Endothelial cell of umbilical vein (primary cell): ENCODE data around the gene LAMA5. TPM values are rescaled to one million over a fixed set of nuclear protein-coding genes. Genes with fewer than 3 reads are reported as not detected.

Experiments
- BruUV-seq: library from RNA; stranded (reverse); fragments of 400-500 nt; replicated peaks from 2 replicates; lab custom pipeline; 2021; lab: Mats Ljungman, UMichigan
- CTCF ChIA-PET: fragments of 300-600, 350-600 bp; sonication (Branson Sonifier 250); formaldehyde crosslinking; loops from one replicate; lab custom pipeline; 2021; ENCODE audit warnings: antibody characterized with exemption, inconsistent platforms; lab: Charles Lee
- POLR2A ChIA-PET: fragments of 300-600, 350-600 bp; sonication (Branson Sonifier 250); formaldehyde crosslinking; loops from one replicate; lab custom pipeline; 2021; ENCODE audit warnings: antibody characterized with exemption, inconsistent platforms; lab: Charles Lee
- DNase-seq: peaks from one replicate; pipeline ENCODE4 v3.0.0-alpha.2; 2011; ENCODE audit warnings: low read depth, low spot score
- FAIRE-seq: peaks from 2 replicates; lab custom pipeline; 2011; peaks lifted over from hg19 to GRCh38; lab: Jason Lieb, UNC
- H2AFZ ChIP-seq: 2 replicates; pipeline ENCODE4 v1.6.0; 2012; ENCODE audit warnings: low read depth, low read length, control low read depth, inconsistent platforms
- H3K27ac ChIP-seq: 2 replicates; pipeline ENCODE4 v1.5.1; 2011; ENCODE audit warnings: low read depth, mild to moderate bottlenecking, control low read depth, low read length, moderate library complexity; ENCODE audit not compliant: insufficient read depth
- H3K27me3 ChIP-seq, 2 experiments: 2 replicates each; pipeline versions ENCODE4 v1.6.0 to v1.6.1; 2011; ENCODE audit warnings: low read length in 2 of 2, mixed read lengths in 1 of 2; ENCODE audit not compliant: control insufficient read depth in 2 of 2, insufficient read depth in 2 of 2
- H3K36me3 ChIP-seq, 2 experiments: 2 replicates in 1 of 2; 3 replicates in 1 of 2; pipeline ENCODE4 v1.5.1; 2011; ENCODE audit warnings: low read length in 2 of 2, mild to moderate bottlenecking in 1 of 2, moderate library complexity in 1 of 2; ENCODE audit not compliant: control insufficient read depth in 2 of 2, insufficient read depth in 2 of 2; ENCODE audit errors: extremely low read depth in 1 of 2
- H3K4me1 ChIP-seq: 3 replicates; pipeline ENCODE4 v1.5.1; 2011; ENCODE audit warnings: mild to moderate bottlenecking, low read length; ENCODE audit not compliant: control insufficient read depth, insufficient read depth; ENCODE audit errors: extremely low read depth
- H3K4me2 ChIP-seq: 2 replicates; pipeline ENCODE4 v1.6.1; 2011; ENCODE audit warnings: low read length, control low read depth, mixed read lengths; ENCODE audit not compliant: insufficient read depth
- H3K4me3 ChIP-seq, 3 experiments: fragments of 200-600 bp in 1 of 3; sonication (generic), shearing (Covaris generic) in 1 of 3; replicated peaks in 1 of 3; 2 replicates each; pipeline ENCODE4 v1.5.1; 2011 to 2016; ENCODE audit warnings: control low read depth in 3 of 3, low read length in 3 of 3, mild to moderate bottlenecking in 2 of 3, inconsistent platforms in 1 of 3, low read depth in 1 of 3, moderate library complexity in 1 of 3; ENCODE audit not compliant: insufficient read depth in 1 of 3
- H3K79me2 ChIP-seq: 2 replicates; pipeline ENCODE4 v1.6.0; 2012; ENCODE audit warnings: low read length, inconsistent platforms; ENCODE audit not compliant: control insufficient read depth, insufficient read depth
- H3K9ac ChIP-seq: replicated peaks from 2 replicates; pipeline ENCODE3; 2011; ENCODE audit warnings: low read length, control low read depth; ENCODE audit not compliant: insufficient read depth; ENCODE audit errors: extremely low read depth
- H3K9me1 ChIP-seq: replicated peaks from 3 replicates; pipeline ENCODE4 v1.6.0; 2011; ENCODE audit warnings: mild to moderate bottlenecking, low read length; ENCODE audit not compliant: control insufficient read depth, insufficient read depth; ENCODE audit errors: extremely low read depth
- H3K9me3 ChIP-seq: replicated peaks from 2 replicates; pipeline ENCODE4 v1.5.1; 2012; ENCODE audit warnings: low read length, inconsistent platforms; ENCODE audit not compliant: control insufficient read depth, insufficient read depth
- H4K20me1 ChIP-seq: replicated peaks from 2 replicates; pipeline ENCODE3; 2011; ENCODE audit warnings: mild to moderate bottlenecking, low read length; ENCODE audit not compliant: control insufficient read depth, insufficient read depth; ENCODE audit errors: extremely low read depth
- EZH2 ChIP-seq: IDR thresholded peaks from 2 replicates; pipeline ENCODE4 v1.6.1; 2012; ENCODE audit warnings: borderline replicate concordance, low read depth, mild to moderate bottlenecking, moderate library complexity, low read length, inconsistent platforms; ENCODE audit not compliant: severe bottlenecking
- FOS ChIP-seq: IDR thresholded peaks from 2 replicates; pipeline ENCODE4 v1.6.1; 2011; ENCODE audit warnings: mild to moderate bottlenecking, low read length, moderate library complexity, borderline replicate concordance; ENCODE audit not compliant: insufficient read depth
- GATA2 ChIP-seq: IDR thresholded peaks from 2 replicates; pipeline ENCODE4 v1.7.0; 2011; ENCODE audit warnings: low read depth, mild to moderate bottlenecking, moderate library complexity, mixed read lengths, low read length; ENCODE audit not compliant: insufficient read length, insufficient read depth
- JUN ChIP-seq: IDR thresholded peaks from 2 replicates; pipeline ENCODE4 v1.6.1; 2011; ENCODE audit warnings: borderline replicate concordance, low read depth; ENCODE audit not compliant: insufficient read length, insufficient read depth
- MYC ChIP-seq: IDR thresholded peaks from one replicate; pipeline ENCODE4 v1.6.1; 2011; ENCODE audit warnings: mild to moderate bottlenecking, low read depth, low read length
- POLR2A ChIP-seq: IDR thresholded peaks from 2 replicates; pipeline ENCODE4 v1.6.1; 2012; ENCODE audit warnings: low read depth, mild to moderate bottlenecking, control low read depth, low read length
- POLR2AphosphoS5 ChIP-seq: IDR thresholded peaks from 2 replicates; pipeline ENCODE4 v1.6.1; 2012; ENCODE audit warnings: low read depth, mild to moderate bottlenecking, control low read depth, low read length, moderate library complexity; ENCODE audit not compliant: insufficient read depth
- dilution Hi-C: fragments of 300-500 bp; cut with MboI; formaldehyde crosslinking; loops from one replicate; pipeline ENCODE4 v1.15.0; 2019; ENCODE audit warnings: low sequenced_read_pairs; ENCODE audit not compliant: extremely low pct_ligation_motif_present
- intact Hi-C: fragments of 100-400 bp; cut with micrococcal nuclease; formaldehyde crosslinking; loops from one replicate; pipeline ENCODE4 v1.10.0; 2022
- polyA plus RNA-seq, 4 experiments: library from polyadenylated mRNA; depleted of rRNA in 3 of 4; stranded (reverse) in 3 of 4; unstranded in 1 of 4; fragments of >200 nt; gene quantifications; 2 replicates each; pipeline versions ENCODE4 v1.2.1 to v1.2.3, GENCODE V29; 2011 to 2012; ENCODE audit warnings: missing spikeins in 1 of 4
- total RNA-seq: library from RNA; stranded (reverse); gene quantifications from 2 replicates; pipeline ENCODE4 v1.2.3, GENCODE V29; 2021
- TF ChIP-seq, protein P1 (sequence below): IDR thresholded peaks from 2 replicates; pipeline ENCODE4 v1.6.1; 2011; ENCODE audit not compliant: insufficient read depth, insufficient read length
- TF ChIP-seq, protein P2 (sequence below), 2 donors: IDR thresholded peaks; 1 replicate in 1 of 2; 2 replicates in 1 of 2; pipeline ENCODE4 v1.5.1; 2011; ENCODE audit warnings: low read length in 2 of 2, mild to moderate bottlenecking in 2 of 2, moderate library complexity in 2 of 2, control low read depth in 1 of 2, inconsistent platforms in 1 of 2, low read depth in 1 of 2; ENCODE audit not compliant: insufficient read depth in 1 of 2; ENCODE audit errors: extremely low read depth in 1 of 2

The LAMA5 gene
- total and polyA plus RNA-seq, 2 donors (not counting 3 experiments of a cell fraction or from before 2014, with no cell fraction given) = 24.0 to 145 TPM

DNA sequence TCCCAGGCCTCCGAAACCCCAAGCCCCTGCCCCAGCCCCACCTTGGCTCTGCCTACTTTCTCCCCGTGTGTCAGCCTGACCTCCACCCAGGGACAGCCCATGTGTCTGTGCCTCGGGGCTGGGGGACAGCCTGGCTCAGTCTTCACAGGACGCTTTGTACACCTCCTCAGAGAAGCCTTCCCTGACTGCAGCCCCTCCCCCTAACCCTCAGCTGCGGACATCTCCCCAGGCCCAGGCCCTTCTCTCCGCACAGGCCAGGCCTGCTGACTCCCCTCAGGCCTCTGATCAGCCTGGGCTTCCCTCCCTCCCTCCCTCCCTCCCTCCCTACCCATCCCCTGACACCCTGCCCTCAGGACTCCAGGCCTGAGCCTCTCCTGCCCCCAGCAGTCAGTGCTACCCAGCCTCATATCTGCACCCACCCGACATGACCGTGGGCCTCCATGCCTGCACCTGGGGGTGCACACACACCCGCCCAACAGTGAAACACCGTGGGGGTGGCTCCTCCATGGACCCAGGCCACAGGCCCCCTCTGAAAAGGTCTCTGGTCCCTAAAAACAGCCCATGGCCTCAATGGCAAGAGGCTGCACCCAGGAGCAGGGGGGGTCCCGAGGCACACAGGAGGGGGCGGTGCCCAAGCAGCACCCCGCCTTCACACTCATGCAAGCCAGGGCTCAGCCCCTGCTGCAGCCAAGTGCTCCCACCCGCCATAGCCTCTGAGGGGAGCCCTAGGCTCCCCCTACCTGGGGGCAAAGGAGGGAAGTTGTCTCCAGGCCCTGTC, 12.9 kb downstream of the LAMA5 start:
- POLR2A ChIA-PET = no interaction called here
- Histone ChIP-seq H3K27me3 (no peaks in the 10 kb centered on the region), H4K20me1 (no peaks in the 10 kb centered on the region), H3K9ac (no peak overlapping the region), H2AFZ (no peak overlapping the region), H3K27ac (no peak overlapping the region), H3K36me3 (peaks cover 2 to 14% of the 10 kb centered on the region in 2 experiments), H3K79me2 (peaks cover 62% of the 10 kb centered on the region), H3K9me3 (no peaks in the 10 kb centered on the region), H3K4me2 (no peak overlapping the region), H3K4me1 (peaks cover 42% of the 10 kb centered on the region), H3K9me1 (no peaks in the 10 kb centered on the region), H3K4me3 (no peak overlapping the region)
- no peak for TF ChIP-seq POLR2A
- TF ChIP-seq EZH2 = no peak
- no peak for TF ChIP-seq FOS
- TF ChIP-seq, protein P1, sequence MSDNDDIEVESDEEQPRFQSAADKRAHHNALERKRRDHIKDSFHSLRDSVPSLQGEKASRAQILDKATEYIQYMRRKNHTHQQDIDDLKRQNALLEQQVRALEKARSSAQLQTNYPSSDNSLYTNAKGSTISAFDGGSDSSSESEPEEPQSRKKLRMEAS = no peak
- TF ChIP-seq GATA2 = no peak
- TF ChIP-seq POLR2AphosphoS5 = no peak
- TF ChIP-seq, protein P2, sequence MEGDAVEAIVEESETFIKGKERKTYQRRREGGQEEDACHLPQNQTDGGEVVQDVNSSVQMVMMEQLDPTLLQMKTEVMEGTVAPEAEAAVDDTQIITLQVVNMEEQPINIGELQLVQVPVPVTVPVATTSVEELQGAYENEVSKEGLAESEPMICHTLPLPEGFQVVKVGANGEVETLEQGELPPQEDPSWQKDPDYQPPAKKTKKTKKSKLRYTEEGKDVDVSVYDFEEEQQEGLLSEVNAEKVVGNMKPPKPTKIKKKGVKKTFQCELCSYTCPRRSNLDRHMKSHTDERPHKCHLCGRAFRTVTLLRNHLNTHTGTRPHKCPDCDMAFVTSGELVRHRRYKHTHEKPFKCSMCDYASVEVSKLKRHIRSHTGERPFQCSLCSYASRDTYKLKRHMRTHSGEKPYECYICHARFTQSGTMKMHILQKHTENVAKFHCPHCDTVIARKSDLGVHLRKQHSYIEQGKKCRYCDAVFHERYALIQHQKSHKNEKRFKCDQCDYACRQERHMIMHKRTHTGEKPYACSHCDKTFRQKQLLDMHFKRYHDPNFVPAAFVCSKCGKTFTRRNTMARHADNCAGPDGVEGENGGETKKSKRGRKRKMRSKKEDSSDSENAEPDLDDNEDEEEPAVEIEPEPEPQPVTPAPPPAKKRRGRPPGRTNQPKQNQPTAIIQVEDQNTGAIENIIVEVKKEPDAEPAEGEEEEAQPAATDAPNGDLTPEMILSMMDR (IDR thresholded peaks at IDR 0.05; ENCODE audit: extremely low read depth in 1 of 2, insufficient read depth in 1 of 2, low read depth in 1 of 2, low read length in 2 of 2) = no peak
- TF ChIP-seq MYC = no peak
- no peak for TF ChIP-seq JUN
- DNase-seq (no peak), FAIRE-seq (no peak)
- dilution Hi-C loops (no loop called here), intact Hi-C loops (no loop called here)
- CTCF ChIA-PET = interaction anchor here (1.0 kb wide), 1 partner anchor 21 kb away, joined by 3 read pairs; no protein-coding TSS in a partner anchor
- no TSS peak for BruUV-seq
